Choroid plexus epithelial cell (primary cell): ENCODE measurements around the gene NCKAP1.
"Not testable (repeated sequence)": the region's sequence is repeated elsewhere in the genome, so short reads cannot be mapped to it uniquely, and the experiment has no call there.

Experiments used
- DNase-seq: peaks from one replicate; pipeline ENCODE4 v3.0.0-alpha.2; 2010; ENCODE audit warnings: low read depth
- H3K4me3 ChIP-seq: 2 replicates; pipeline ENCODE4 v1.5.1; 2011; ENCODE audit warnings: low read depth, mild to moderate bottlenecking, control low read depth, low read length, moderate library complexity
- CTCF ChIP-seq: conservative IDR thresholded peaks from 2 replicates; pipeline ENCODE4 v1.5.1; 2011; ENCODE audit warnings: low read depth, mild to moderate bottlenecking, control low read depth, inconsistent platforms, low read length, moderate library complexity

NCKAP1 gene

GRCh38 chr2:183021613-183022012 lies 16.6 kb downstream of the NCKAP1 start:
- no peak for DNase-seq
- no peak overlapping the region for H3K4me3 ChIP-seq
- TF ChIP-seq CTCF: no peak

- H3K4me3 ChIP-seq: no peak overlapping the region
- no peak for TF ChIP-seq CTCF
- no peak for DNase-seq
Measured at GRCh38 chr2:183019718-183020442, 18.4 kb downstream of the NCKAP1 start.

- DNase-seq, H3K4me3 ChIP-seq: not testable (repeated sequence)
Measured at GRCh38 chr2:183017845-183018244, 20.4 kb downstream of the NCKAP1 start.

GRCh38 chr2:183014005-183014404 lies 24.3 kb downstream of the NCKAP1 start:
- no peak for TF ChIP-seq CTCF
- DNase-seq: no peak
- H3K4me3 ChIP-seq: no peak overlapping the region

- no peak for DNase-seq
- TF ChIP-seq CTCF: no peak
- no peak overlapping the region for H3K4me3 ChIP-seq
Measured at GRCh38 chr2:183011743-183012142, 26.5 kb downstream of the NCKAP1 start.

GRCh38 chr2:183010112-183010511 lies 28.1 kb downstream of the NCKAP1 start:
- TF ChIP-seq CTCF: no peak
- no peak overlapping the region for H3K4me3 ChIP-seq
- peak; percentile 99 for DNase-seq

- DNase-seq: no peak
- no peak overlapping the region for H3K4me3 ChIP-seq
- no peak for TF ChIP-seq CTCF
Measured at GRCh38 chr2:183009249-183009899, 28.9 kb downstream of the NCKAP1 start.
